ENCODE results near the gene ADAM21.
A peak's percentile ranks its signal among the peaks of the same experiment; 100 is the strongest.
"Not testable (repeated sequence)": the region's sequence is repeated elsewhere in the genome, so short reads cannot be mapped to it uniquely, and the experiment has no call there.

Gene ADAM21

DNA sequence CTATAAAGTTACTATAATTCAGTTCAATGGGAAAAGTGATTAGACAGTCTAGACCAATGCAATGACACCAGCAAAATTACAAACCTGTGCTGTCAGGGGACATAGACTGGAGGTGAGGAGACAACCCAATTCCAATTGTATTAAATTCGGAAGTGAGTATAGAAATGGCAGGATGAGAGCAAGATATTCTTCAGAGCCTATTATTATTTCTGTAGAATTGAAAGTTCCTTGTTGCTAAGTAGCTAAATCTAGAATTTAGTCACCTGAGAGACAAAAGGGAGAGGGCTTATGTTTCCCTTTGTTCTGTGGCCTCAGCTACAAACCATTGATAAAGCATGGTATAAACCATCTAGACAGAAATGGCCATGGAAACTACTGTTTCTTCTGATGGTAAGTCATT, at the start of gene ADAM21:
Gene ADAM21 (plus strand): TSS at position 301 of the 400 bp plus-strand sequence. CDS start 5,326 bp downstream, outside the sequence.
- TF ChIP-seq, protein P1, sequence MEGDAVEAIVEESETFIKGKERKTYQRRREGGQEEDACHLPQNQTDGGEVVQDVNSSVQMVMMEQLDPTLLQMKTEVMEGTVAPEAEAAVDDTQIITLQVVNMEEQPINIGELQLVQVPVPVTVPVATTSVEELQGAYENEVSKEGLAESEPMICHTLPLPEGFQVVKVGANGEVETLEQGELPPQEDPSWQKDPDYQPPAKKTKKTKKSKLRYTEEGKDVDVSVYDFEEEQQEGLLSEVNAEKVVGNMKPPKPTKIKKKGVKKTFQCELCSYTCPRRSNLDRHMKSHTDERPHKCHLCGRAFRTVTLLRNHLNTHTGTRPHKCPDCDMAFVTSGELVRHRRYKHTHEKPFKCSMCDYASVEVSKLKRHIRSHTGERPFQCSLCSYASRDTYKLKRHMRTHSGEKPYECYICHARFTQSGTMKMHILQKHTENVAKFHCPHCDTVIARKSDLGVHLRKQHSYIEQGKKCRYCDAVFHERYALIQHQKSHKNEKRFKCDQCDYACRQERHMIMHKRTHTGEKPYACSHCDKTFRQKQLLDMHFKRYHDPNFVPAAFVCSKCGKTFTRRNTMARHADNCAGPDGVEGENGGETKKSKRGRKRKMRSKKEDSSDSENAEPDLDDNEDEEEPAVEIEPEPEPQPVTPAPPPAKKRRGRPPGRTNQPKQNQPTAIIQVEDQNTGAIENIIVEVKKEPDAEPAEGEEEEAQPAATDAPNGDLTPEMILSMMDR (IDR thresholded peaks at IDR 0.05): no peak

DNA sequence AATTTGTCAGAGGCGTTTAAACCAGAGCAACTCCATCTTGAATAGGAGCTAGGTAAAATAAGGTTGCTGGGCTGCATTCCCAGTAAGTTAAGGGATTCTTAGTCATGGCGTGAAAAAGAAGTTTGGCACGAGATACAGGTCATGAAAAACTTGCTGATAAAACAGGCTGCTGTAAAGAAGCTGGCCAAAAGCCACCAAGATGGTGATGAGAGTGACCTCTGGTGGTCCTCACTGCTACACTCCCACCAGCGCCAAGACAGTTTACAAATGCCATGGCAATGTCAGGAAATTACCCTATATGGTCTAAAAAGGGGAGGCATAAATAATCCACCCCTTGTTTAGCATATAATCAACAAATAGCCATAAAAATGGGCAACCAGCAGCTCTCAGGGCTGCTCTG, 48.6 kb upstream of the ADAM21 start:
- DNase-seq (ENCODE audit: low spot score); H3K27ac ChIP-seq: not testable (repeated sequence)

More for the DNA sequence above, at the start of gene ADAM21:
- no peak within 1 kb of the TSS for H3K4me3 ChIP-seq
- no peak for DNase-seq (ENCODE audit: low spot score)
- no peak within 1 kb of the TSS for H3K27ac ChIP-seq

DNA sequence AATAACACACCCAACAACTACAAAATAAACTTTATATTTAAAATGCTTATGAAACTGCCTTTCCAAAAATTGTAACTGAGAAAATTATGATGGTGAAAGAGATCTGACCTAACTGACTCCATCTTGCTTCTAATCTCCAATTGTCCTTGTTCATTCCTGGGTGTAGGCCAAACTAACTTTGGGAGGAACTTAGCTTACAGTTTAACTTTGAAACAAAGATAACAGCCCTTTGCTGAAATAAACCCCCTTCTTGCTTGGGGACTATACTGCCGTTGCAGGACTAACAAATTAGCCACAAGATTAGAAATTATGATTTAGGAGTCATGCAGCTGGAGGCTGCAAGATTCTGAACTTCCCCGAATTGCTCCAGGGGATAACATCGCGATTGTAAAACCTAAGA, 45.8 kb upstream of the ADAM21 start:
- not testable (repeated sequence) for DNase-seq (ENCODE audit: low spot score); H3K4me3 ChIP-seq

More for the DNA sequence above, 48.6 kb upstream of the ADAM21 start:
- not testable (repeated sequence) for H3K4me3 ChIP-seq

DNA sequence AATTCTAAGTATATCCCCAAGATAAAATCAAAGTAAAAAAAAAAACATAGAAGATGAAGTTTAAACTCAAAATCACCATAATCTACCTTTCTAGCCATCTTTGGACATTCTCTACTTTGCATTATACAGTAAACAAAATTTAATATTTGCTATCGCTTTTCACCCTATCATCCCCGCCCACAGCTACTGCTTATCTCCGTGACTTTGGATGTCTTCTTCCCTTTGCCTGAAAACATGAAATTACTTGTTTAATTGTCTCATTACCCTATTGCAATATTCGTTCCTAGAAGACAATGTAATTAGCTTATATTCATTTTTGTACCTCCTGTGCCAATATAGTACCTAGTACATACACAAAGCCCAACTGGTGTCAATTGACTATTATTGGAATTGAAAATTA, 44.4 kb upstream of the ADAM21 start:
- Histone ChIP-seq H3K4me3 (no peak overlapping the region), H3K27ac (no peak overlapping the region)
- TF ChIP-seq, protein P1 (IDR thresholded peaks at IDR 0.05): no peak
- no peak for DNase-seq (ENCODE audit: low spot score)

More for the DNA sequence above, 45.8 kb upstream of the ADAM21 start:
- H3K27ac ChIP-seq: not testable (repeated sequence)

DNA sequence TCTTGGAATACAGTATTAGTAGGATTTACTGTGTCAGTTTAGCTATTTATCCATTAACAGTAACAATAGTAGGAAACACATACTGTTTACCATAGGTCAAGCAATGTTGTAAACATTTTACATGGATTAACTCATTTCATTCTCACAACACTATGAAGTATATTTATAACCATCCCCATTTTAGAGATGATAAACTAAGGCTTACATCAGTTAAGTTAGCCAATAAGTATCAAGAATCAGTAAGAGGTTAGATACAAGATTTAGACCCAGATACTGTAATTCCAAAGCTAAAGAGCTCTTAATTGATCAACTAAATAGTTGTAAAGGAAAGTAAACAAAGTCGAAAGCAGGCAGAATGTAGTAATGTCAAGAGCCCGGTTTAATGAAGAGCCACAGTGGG, 36.2 kb upstream of the ADAM21 start:
- TF ChIP-seq, protein P1 (IDR thresholded peaks at IDR 0.05): no peak
- H3K4me3 ChIP-seq: peak overlapping the region; percentile 87
- no peak for DNase-seq (ENCODE audit: low spot score)
- no peak overlapping the region for H3K27ac ChIP-seq

DNA sequence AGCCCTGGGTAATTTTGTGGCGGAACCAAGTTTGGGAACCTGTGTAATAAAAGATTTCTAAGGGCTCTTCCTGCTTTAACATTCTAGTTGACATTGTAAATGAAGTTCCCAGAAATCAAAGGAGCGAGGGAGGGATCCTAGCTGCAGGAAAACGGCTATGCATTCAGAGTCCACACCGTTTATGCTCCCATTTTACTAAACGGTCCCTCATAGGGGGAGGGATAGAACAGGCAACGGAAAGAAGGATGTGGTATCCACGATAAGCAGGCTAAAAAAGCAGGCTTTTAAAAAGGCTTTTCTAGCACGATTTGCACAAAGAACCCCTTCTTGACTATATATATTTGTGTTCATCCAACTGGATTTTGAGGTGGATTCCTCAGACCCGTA, 35.6 kb upstream of the ADAM21 start:
- peak overlapping the region; percentile 87 for H3K4me3 ChIP-seq
- no peak for DNase-seq (ENCODE audit: low spot score)
- peak overlapping the region; percentile 52 to 59 for H3K27ac ChIP-seq
- TF ChIP-seq, protein P1 (IDR thresholded peaks at IDR 0.05): no peak

DNA sequence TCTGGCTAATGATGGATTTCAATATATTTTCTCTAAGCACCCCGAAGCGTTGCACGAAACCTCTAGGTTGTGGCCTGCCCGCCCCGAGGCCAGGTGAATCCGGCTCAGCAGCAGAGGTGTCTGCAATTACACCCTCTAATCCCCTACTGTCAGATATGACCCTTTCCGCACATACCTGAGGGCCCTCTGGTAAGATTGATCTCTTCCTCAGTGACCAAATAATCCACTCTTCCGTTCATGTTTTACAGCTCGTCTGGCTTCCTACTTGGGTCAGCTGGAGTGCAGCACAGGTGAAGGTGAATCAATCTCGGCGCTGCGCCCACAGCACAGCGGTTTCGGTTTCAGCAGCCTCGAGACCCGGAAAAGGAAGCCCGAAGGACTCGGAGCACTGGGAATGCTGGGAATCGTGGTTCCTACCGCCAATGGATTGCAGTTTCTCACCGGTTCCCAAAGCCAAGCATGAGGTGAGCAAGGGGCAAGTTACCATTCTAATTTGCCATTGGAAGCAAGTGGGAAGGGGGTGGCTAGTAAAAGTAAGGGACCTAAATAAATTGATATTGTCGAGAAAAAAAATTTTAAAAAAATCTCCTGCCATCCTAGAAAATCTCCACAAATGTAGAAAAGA, 35.1 kb upstream of the ADAM21 start, which contains the start of gene SYNJ2BP:
Gene SYNJ2BP (minus strand): TSS at position 366 of the 625 bp plus-strand sequence. CDS start 127 bp downstream, at position 239.
- peak; percentile 77 for DNase-seq (ENCODE audit: low spot score)
- TF ChIP-seq, protein P1 (IDR thresholded peaks at IDR 0.05): no peak
- H3K27ac ChIP-seq: peak within 1 kb of the TSS; percentile 52 to 59
- peak within 1 kb of the TSS; percentile 87 for H3K4me3 ChIP-seq

DNA sequence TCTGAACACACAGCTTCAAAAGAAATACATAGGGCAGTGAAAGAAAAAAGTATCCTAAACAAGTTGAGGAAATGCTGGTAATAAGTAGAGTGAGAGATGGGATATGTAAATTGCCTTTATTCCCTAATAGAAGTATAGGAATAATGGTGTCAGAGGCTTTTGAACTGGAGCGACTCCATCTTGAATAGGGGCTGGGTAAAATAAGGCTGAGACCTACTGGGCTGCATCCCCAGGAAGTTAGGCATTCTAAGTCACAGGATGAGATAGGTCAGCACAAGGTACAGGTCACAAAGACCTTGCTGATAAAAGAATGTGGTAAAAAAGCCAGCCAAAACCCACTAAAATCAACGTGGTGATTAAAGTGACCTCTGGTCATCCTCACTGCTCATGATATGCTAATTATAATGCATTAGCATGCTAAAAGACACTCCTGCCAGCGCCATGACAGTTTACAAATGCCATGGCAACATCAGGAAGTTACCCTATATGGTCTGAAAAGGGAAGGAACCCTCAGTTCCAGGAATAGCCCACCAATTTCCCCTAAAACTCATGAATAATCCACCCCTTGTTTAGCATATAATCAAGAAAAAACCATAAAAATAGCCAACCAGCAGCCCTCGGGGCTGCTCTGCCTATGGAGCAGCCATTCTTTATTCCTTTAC, 32.6 kb upstream of the ADAM21 start:
- not testable (repeated sequence) for H3K4me3 ChIP-seq; H3K27ac ChIP-seq; DNase-seq (ENCODE audit: low spot score)

Data from coronary artery (tissue), 2 donors.